Adrenal gland (tissue), 12 donors: ENCODE data around the gene PIK3R3. TPM values are rescaled to one million over a fixed set of nuclear protein-coding genes. Genes with fewer than 3 reads are reported as not detected.
A peak's percentile ranks its signal among the peaks of the same experiment; 100 is the strongest.

Experiments used
- DNase-seq, 7 donors: peaks; one replicate each; pipeline ENCODE4 v3.0.0-alpha.2; 2019 to 2020
- H3K27ac ChIP-seq, 5 donors: fragments of 200-600 bp; sonication (generic) in 4 of 5; 1 replicate in 3 of 5; 2 replicates in 2 of 5; pipeline versions ENCODE4 v1.5.1 to v1.8.0; 2016 to 2020; ENCODE audit warnings: mild to moderate bottlenecking in 1 of 5
- H3K27me3 ChIP-seq: fragments of 200-600 bp; 2 replicates; pipeline ENCODE4 v1.8.0; 2021
- H3K36me3 ChIP-seq, 2 donors: fragments of 200-600 bp; replicated peaks in 1 of 2; 1 replicate in 1 of 2; 2 replicates in 1 of 2; pipeline versions ENCODE4 v1.5.1 to v1.8.0; 2018 to 2022
- H3K4me1 ChIP-seq, 2 donors: fragments of 200-600 bp; replicated peaks in 1 of 2; 1 replicate in 1 of 2; 2 replicates in 1 of 2; pipeline versions ENCODE4 v1.5.1 to v1.8.0; 2018 to 2021
- H3K4me3 ChIP-seq, 4 donors: fragments of 200-600 bp; sonication (generic) in 3 of 4; one replicate each; pipeline ENCODE4 v1.5.1; 2016 to 2018
- H3K9me3 ChIP-seq, 3 donors: fragments of 200-600 bp; sonication (generic) in 1 of 3; replicated peaks in 1 of 3; 1 replicate in 2 of 3; 2 replicates in 1 of 3; pipeline versions ENCODE4 v1.5.1 to v1.8.0; 2016 to 2021
- CTCF ChIP-seq, 6 experiments: fragments of 450-650 bp in 4 of 6; fragments of 200-600 bp in 2 of 6; sonication (generic) in 1 of 6; IDR thresholded peaks; 1 replicate in 5 of 6; 2 replicates in 1 of 6; pipeline versions ENCODE4 v1.5.1 to v1.8.0; 2016 to 2021; ENCODE audit warnings: antibody characterized with exemption in 6 of 6, mild to moderate bottlenecking in 2 of 6, moderate library complexity in 1 of 6
- POLR2A ChIP-seq, 2 donors: fragments of 450-650 bp; IDR thresholded peaks; one replicate each; pipeline ENCODE4 v1.6.1; 2017; ENCODE audit warnings: antibody characterized with exemption in 2 of 2, mild to moderate bottlenecking in 2 of 2, moderate library complexity in 1 of 2
- WGBS, 4 donors: extraction: QIAGEN DNeasy Blood & Tissue Kit in 2 of 4; methylation state at CpG; one replicate each; pipeline versions ENCODE4 v1.1.5 to v1.1.7; 2013 to 2017; 5-methylcytosine and 5-hydroxymethylcytosine counted together
- intact Hi-C, 2 donors: fragments of 100-400 bp; cut with DNase I; formaldehyde crosslinking; loops; one replicate each; pipeline versions ENCODE4 v1.14.1 to v1.15.0; 2022 to 2023
- polyA plus RNA-seq, 3 donors: library from polyadenylated mRNA; stranded (reverse); fragments of 200-250 nt in 2 of 3; fragments of 350-450 nt in 1 of 3; fragmentation: Illumina TruSeq in 1 of 3; extraction: RNeasy Lipid Tissue Mini Kit (QIAGEN cat#74804) in 1 of 3; gene quantifications; one replicate each; pipeline ENCODE4 v1.2.3, GENCODE V29; 2013 to 2014
- total RNA-seq, 9 donors: library from RNA; depleted of rRNA in 4 of 9; stranded (reverse); fragments of >200 nt in 4 of 9; fragments of 120-200 nt in 1 of 9; fragmentation: NEBNext Ultra II Directional in 1 of 9; extraction: Animal tissue kit (Norgen Biotek cat#: 25700) in 1 of 9; gene quantifications; one replicate each; pipeline versions ENCODE4 v1.1.0 to v1.2.4, GENCODE V29; 2013 to 2023
- donor health status: healthy with polysubstance abuse.
- donor health status: Bipolar disorder and iron deficiency.
- donor health status: DM: yes; HTN: yes; CAD: no.
- donor health status: DM: no; HTN: no; CAD: no.
- donor health status: DM: no; HTN: no; CAD: no.
- donor health status: DM: yes; HTN: yes; CAD: no.

Gene PIK3R3
- total and polyA plus RNA-seq, 12 donors: 6.5 to 47.3 (median 21.1) TPM

GRCh38 chr1:46171351-46171750 is 38.9 kb upstream of the PIK3R3 start:
- Histone ChIP-seq H3K27me3 (no peaks in the 10 kb centered on the region), H3K27ac (peak overlapping the region in 1 of 5 donors; percentile 11), H3K4me3 (no peak overlapping the region), H3K9me3 (no peaks in the 10 kb centered on the region), H3K4me1 (peaks cover 24 to 49% of the 10 kb centered on the region in 2 donors), H3K36me3 (no peaks in the 10 kb centered on the region)
- intact Hi-C loops: loop anchor here in 1 of 2 donors (5.0 kb wide), 1 partner anchor 34 kb away; no protein-coding TSS in a partner anchor
- peak in 1 of 7 donors; percentile 41 for DNase-seq
- WGBS, 4 donors: 63 to 80% (median 68%) methylated on average over 8 of the region's 8 CpGs
- TF ChIP-seq CTCF (IDR thresholded peaks at IDR 0.05): no peak
- TF ChIP-seq POLR2A (IDR thresholded peaks at IDR 0.05): no peak

- H3K27me3 ChIP-seq: no peaks in the 10 kb centered on the region
- intact Hi-C loops: loop anchor here in 1 of 2 donors (5.0 kb wide), 1 partner anchor 33 kb away; no protein-coding TSS in a partner anchor
- WGBS, 4 donors: 89 to 100% (median 93%) methylated on average over 3 of the region's 3 CpGs
- TF ChIP-seq CTCF (IDR thresholded peaks at IDR 0.05): no peak
- no peak for TF ChIP-seq POLR2A (IDR thresholded peaks at IDR 0.05)
- no peak for DNase-seq
- H3K36me3 ChIP-seq: no peaks in the 10 kb centered on the region
- no peak overlapping the region for H3K4me3 ChIP-seq
- no peaks in the 10 kb centered on the region for H3K9me3 ChIP-seq
- H3K27ac ChIP-seq: no peak overlapping the region
- peaks cover 17 to 45% of the 10 kb centered on the region in 2 donors for H3K4me1 ChIP-seq
Observed at GRCh38 chr1:46169811-46170454, 37.5 kb upstream of the PIK3R3 start.

- Histone ChIP-seq H3K27ac (peak overlapping the region in 1 of 5 donors; percentile 25), H3K4me3 (no peak overlapping the region), H3K9me3 (no peaks in the 10 kb centered on the region), H3K4me1 (peaks cover 3 to 32% of the 10 kb centered on the region in 2 donors), H3K36me3 (no peaks in the 10 kb centered on the region), H3K27me3 (no peaks in the 10 kb centered on the region)
- intact Hi-C loops: no loop called here
- DNase-seq: peak in 4 of 7 donors; percentile 36 to 62 (median 46)
- WGBS, 4 donors: 45 to 53% (median 50%) methylated on average over 1 of the region's 1 CpG; no CpG with 5 or more reads in 1 of the 4 donors
- TF ChIP-seq CTCF (IDR thresholded peaks at IDR 0.05) (no peak), POLR2A (IDR thresholded peaks at IDR 0.05) (no peak)
Observed at GRCh38 chr1:46168477-46168876, 36.0 kb upstream of the PIK3R3 start.

DNA sequence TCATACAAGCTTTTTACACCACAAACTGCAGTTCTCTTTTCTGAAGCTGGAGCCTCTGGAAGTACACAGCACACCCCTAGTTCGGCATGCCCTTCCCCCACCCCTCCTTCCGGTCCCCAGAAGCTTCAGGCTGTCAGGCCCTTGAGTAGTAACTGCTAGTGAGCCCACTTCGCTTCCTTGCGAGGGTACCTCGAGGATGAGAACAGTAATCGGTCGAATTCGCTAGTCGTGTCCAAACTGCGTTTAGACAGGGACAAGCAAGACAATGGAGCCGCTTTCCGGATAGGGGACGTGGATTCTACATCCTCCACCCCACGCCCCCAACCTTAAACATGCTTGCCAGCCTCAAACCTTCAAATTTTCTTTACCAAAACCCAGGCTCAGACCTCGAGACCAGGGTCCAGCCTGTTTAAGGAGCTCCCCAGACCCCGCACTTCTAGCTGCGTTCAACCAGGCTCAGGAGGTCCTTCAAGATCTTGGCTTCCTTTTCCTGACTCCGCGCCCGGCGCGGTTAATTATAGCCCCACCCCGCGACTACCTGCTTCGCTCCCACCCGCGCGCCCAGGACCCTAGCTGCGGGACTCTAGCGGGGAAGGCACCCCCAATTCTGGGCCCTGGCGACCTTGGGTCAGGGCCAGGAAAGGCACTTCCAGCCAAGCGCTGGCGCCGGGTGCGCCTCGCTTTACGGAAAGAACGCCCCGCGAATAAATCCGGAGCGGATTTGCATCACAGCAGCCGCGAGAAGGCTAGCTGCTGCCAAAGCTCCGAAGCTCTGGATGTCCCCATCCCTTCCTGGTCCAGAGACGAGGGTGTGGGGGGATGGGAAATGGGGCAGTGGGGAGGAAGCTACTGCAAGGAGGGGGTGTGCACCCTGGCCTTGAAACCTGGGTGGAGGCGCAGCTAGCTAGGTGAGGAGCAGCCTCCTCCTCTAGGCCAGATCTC is 34.4 kb upstream of the PIK3R3 start:
- Histone ChIP-seq H3K36me3 (no peaks in the 10 kb centered on the region), H3K27ac (peak overlapping the region in 3 of 5 donors; percentile 11 to 76 (median 56)), H3K4me1 (peaks cover 0 to 27% of the 10 kb centered on the region in 2 donors), H3K9me3 (no peaks in the 10 kb centered on the region), H3K4me3 (peak overlapping the region in 2 of 4 donors; percentile 7 to 56), H3K27me3 (no peaks in the 10 kb centered on the region)
- intact Hi-C loops: no loop called here
- WGBS, 4 donors: 22 to 29% (median 25%) methylated on average over 33 to 47 of the region's 47 CpGs
- TF ChIP-seq POLR2A (IDR thresholded peaks at IDR 0.05) (no peak), CTCF (IDR thresholded peaks at IDR 0.05) (no peak)
- DNase-seq: peak in 6 of 7 donors; percentile 42 to 70 (median 58)
